DND-41 (cell line): ENCODE results near the gene SLBP.

Source experiments
- ATAC-seq: fragments of 200-7000 bp; cut with Tn5 transposase; 3 replicates; pipeline ENCODE4 v1.9.1; 2021; ENCODE audit warnings: low read depth; ENCODE audit not compliant: insufficient read depth
- DNase-seq: peaks from one replicate; pipeline ENCODE4 v3.0.0-alpha.2; 2020
- H2AFZ ChIP-seq: 2 replicates; pipeline ENCODE4 v1.6.0; 2012; ENCODE audit warnings: low read depth, low read length
- H3K27ac ChIP-seq: 2 replicates; pipeline ENCODE4 v1.5.1; 2012; ENCODE audit warnings: low read length, inconsistent platforms
- H3K27me3 ChIP-seq: fragments of 200-600 bp; sonication (generic); 2 replicates; pipeline ENCODE4 v1.6.0; 2012; ENCODE audit warnings: low read length, mild to moderate bottlenecking, inconsistent platforms; ENCODE audit not compliant: insufficient read depth, poor library complexity
- H3K36me3 ChIP-seq: 2 replicates; pipeline ENCODE4 v1.5.1; 2012; ENCODE audit warnings: low read length, inconsistent platforms; ENCODE audit not compliant: insufficient read depth
- H3K4me1 ChIP-seq: 2 replicates; pipeline ENCODE4 v1.5.1; 2012; ENCODE audit warnings: mild to moderate bottlenecking, low read length; ENCODE audit not compliant: insufficient read depth
- H3K4me2 ChIP-seq: 2 replicates; pipeline ENCODE4 v1.6.0; 2012; ENCODE audit warnings: mild to moderate bottlenecking, moderate library complexity, low read length, inconsistent platforms; ENCODE audit not compliant: insufficient read depth
- H3K4me3 ChIP-seq, 2 experiments: fragments of 200-600 bp in 1 of 2; shearing (Covaris generic) in 1 of 2; 2 replicates each; pipeline ENCODE4 v1.5.1; 2012 to 2016; ENCODE audit warnings: inconsistent platforms in 2 of 2, low read length in 2 of 2, mild to moderate bottlenecking in 2 of 2, low read depth in 1 of 2, moderate library complexity in 1 of 2
- H3K79me2 ChIP-seq: 2 replicates; pipeline ENCODE4 v1.6.0; 2012; ENCODE audit warnings: low read length, inconsistent platforms; ENCODE audit not compliant: insufficient read depth
- H3K9ac ChIP-seq: 2 replicates; pipeline ENCODE4 v1.6.0; 2012; ENCODE audit warnings: low read depth, mild to moderate bottlenecking, inconsistent platforms, low read length, moderate library complexity
- H3K9me3 ChIP-seq: 2 replicates; pipeline ENCODE4 v1.5.1; 2012; ENCODE audit warnings: low read length, moderate library complexity, mild to moderate bottlenecking, inconsistent platforms; ENCODE audit not compliant: insufficient read depth, severe bottlenecking
- H4K20me1 ChIP-seq: 2 replicates; pipeline ENCODE4 v1.6.0; 2012; ENCODE audit warnings: low read length; ENCODE audit not compliant: insufficient read depth
- EZH2 ChIP-seq: IDR thresholded peaks from 3 replicates; pipeline ENCODE4 v1.6.1; 2012; ENCODE audit warnings: borderline replicate concordance, low read depth, mild to moderate bottlenecking, moderate library complexity, low read length, inconsistent platforms; ENCODE audit not compliant: severe bottlenecking
- TF ChIP-seq, protein P1 (sequence below): IDR thresholded peaks from 2 replicates; pipeline ENCODE4 v1.5.1; 2012; ENCODE audit warnings: borderline replicate concordance, low read length, moderate library complexity, mild to moderate bottlenecking; ENCODE audit not compliant: poor library complexity, severe bottlenecking; ENCODE audit errors: extremely low read depth

The SLBP gene

GRCh38 chr4:1658581-1658980 is 53.5 kb downstream of the SLBP start:
- Histone ChIP-seq H3K9ac (no peak overlapping the region), H3K27ac (no peak overlapping the region), H3K79me2 (no peaks in the 10 kb centered on the region), H3K4me3 (no peak overlapping the region), H3K27me3 (no peaks in the 10 kb centered on the region), H3K4me2 (no peak overlapping the region), H3K9me3 (no peaks in the 10 kb centered on the region), H2AFZ (no peak overlapping the region), H3K36me3 (no peaks in the 10 kb centered on the region), H3K4me1 (no peaks in the 10 kb centered on the region), H4K20me1 (no peaks in the 10 kb centered on the region)
- TF ChIP-seq, protein P1, sequence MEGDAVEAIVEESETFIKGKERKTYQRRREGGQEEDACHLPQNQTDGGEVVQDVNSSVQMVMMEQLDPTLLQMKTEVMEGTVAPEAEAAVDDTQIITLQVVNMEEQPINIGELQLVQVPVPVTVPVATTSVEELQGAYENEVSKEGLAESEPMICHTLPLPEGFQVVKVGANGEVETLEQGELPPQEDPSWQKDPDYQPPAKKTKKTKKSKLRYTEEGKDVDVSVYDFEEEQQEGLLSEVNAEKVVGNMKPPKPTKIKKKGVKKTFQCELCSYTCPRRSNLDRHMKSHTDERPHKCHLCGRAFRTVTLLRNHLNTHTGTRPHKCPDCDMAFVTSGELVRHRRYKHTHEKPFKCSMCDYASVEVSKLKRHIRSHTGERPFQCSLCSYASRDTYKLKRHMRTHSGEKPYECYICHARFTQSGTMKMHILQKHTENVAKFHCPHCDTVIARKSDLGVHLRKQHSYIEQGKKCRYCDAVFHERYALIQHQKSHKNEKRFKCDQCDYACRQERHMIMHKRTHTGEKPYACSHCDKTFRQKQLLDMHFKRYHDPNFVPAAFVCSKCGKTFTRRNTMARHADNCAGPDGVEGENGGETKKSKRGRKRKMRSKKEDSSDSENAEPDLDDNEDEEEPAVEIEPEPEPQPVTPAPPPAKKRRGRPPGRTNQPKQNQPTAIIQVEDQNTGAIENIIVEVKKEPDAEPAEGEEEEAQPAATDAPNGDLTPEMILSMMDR = no peak
- TF ChIP-seq EZH2 = no peak
- no peak for ATAC-seq
- no peak for DNase-seq

- ATAC-seq = no peak
- no peak for DNase-seq
Observed at GRCh38 chr4:1658146-1658545, 54.0 kb downstream of the SLBP start.

GRCh38 chr4:1656986-1657385 is 55.1 kb downstream of the SLBP start:
- no peaks in the 10 kb centered on the region for H3K79me2 ChIP-seq
- no peaks in the 10 kb centered on the region for H4K20me1 ChIP-seq
- no peak overlapping the region for H3K27ac ChIP-seq
- ATAC-seq (no peak), DNase-seq (no peak)
- no peak overlapping the region for H2AFZ ChIP-seq
- H3K4me2 ChIP-seq = no peak overlapping the region
- no peaks in the 10 kb centered on the region for H3K27me3 ChIP-seq
- H3K4me3 ChIP-seq = no peak overlapping the region
- H3K9ac ChIP-seq = no peak overlapping the region
- no peaks in the 10 kb centered on the region for H3K36me3 ChIP-seq
- no peaks in the 10 kb centered on the region for H3K4me1 ChIP-seq
- TF ChIP-seq, protein P1 = no peak
- no peak for TF ChIP-seq EZH2
- H3K9me3 ChIP-seq = no peaks in the 10 kb centered on the region

More at GRCh38 chr4:1658146-1658545, 54.0 kb downstream of the SLBP start:
- Histone ChIP-seq H3K4me2 (no peak overlapping the region), H4K20me1 (no peaks in the 10 kb centered on the region), H3K27me3 (no peaks in the 10 kb centered on the region), H2AFZ (no peak overlapping the region), H3K79me2 (no peaks in the 10 kb centered on the region), H3K9me3 (no peaks in the 10 kb centered on the region), H3K9ac (no peak overlapping the region), H3K4me1 (no peaks in the 10 kb centered on the region), H3K36me3 (no peaks in the 10 kb centered on the region), H3K27ac (no peak overlapping the region), H3K4me3 (no peak overlapping the region)
- TF ChIP-seq, protein P1 = no peak
- no peak for TF ChIP-seq EZH2

DNA sequence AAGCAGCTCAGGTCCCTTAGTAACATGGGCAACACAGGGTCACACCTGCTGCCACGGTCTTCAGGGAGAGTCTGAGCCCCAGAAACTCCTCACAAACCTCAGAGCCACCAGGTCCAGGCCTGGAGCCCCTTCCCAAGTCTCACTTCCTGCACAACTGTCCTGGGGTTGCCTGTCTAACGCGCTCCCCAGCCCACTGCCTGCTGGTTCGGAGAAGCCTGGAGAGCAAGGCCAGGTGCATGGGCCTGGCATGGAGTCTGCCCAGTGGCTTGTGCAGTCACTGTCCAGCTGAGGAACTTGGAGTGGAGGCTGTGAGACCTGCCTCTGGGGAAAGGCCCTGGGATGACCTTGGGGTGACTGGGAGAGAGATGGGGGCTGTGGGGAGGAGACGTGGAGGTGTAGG is 56.0 kb downstream of the SLBP start:
- H3K4me3 ChIP-seq = no peak overlapping the region
- no peaks in the 10 kb centered on the region for H3K36me3 ChIP-seq
- no peak overlapping the region for H3K9ac ChIP-seq
- no peak overlapping the region for H3K27ac ChIP-seq
- no peak for TF ChIP-seq EZH2
- TF ChIP-seq, protein P1 = no peak
- ATAC-seq (no peak), DNase-seq (no peak)
- no peak overlapping the region for H3K4me2 ChIP-seq
- H4K20me1 ChIP-seq = no peaks in the 10 kb centered on the region
- H2AFZ ChIP-seq = no peak overlapping the region
- H3K9me3 ChIP-seq = no peaks in the 10 kb centered on the region
- H3K27me3 ChIP-seq = no peaks in the 10 kb centered on the region
- no peaks in the 10 kb centered on the region for H3K79me2 ChIP-seq
- H3K4me1 ChIP-seq = no peaks in the 10 kb centered on the region
